ENCODE results near the gene MKNK2. TPM values are rescaled to one million over a fixed set of nuclear protein-coding genes. Genes with fewer than 3 reads are reported as not detected.

MKNK2 gene
- total RNA-seq, 2 donors from 2014 or later, result 99.6 to 126 TPM

Other genes starting within 250 kb of the MKNK2 start
- 1 to 10 TPM; 1.1 to 2.0 TPM for gene ATP8B3, start 239.0 kb downstream of the MKNK2 start, total RNA-seq
- gene REXO1, start 202.8 kb downstream of the MKNK2 start, total RNA-seq, result 10 to 100 TPM; 22.8 to 27.4 TPM
- gene KLF16, start 187.7 kb downstream of the MKNK2 start, total RNA-seq, result 10 to 100 TPM in 1 of 2 donors, 1 to 10 TPM in 1; 9.4 to 16.2 TPM
- 10 to 100 TPM; 49.9 to 51.4 TPM for gene ABHD17A, start 165.7 kb downstream of the MKNK2 start, total RNA-seq
- gene ADAT3, start 145.8 kb downstream of the MKNK2 start, total RNA-seq, result 1 to 10 TPM; 3.0 to 3.6 TPM
- 10 to 100 TPM; 35.6 to 36.6 TPM for gene SCAMP4, start 145.8 kb downstream of the MKNK2 start, total RNA-seq
- 10 to 100 TPM; 30.2 to 36.9 TPM for gene CSNK1G2, start 110.1 kb downstream of the MKNK2 start, total RNA-seq
- gene BTBD2, start 35.5 kb downstream of the MKNK2 start, total RNA-seq, result 10 to 100 TPM; 44.6 to 52.1 TPM
- 10 to 100 TPM; 55.8 to 57.1 TPM for gene MOB3A, start 45.1 kb upstream of the MKNK2 start, total RNA-seq
- 1 to 10 TPM in 1 of 2 donors, under 1 TPM in 1; 0.90 to 2.4 TPM for gene IZUMO4, start 45.7 kb upstream of the MKNK2 start, total RNA-seq
- gene AP3D1, start 100.3 kb upstream of the MKNK2 start, total RNA-seq, result 10 to 100 TPM; 73.9 to 93.3 TPM
- 10 to 100 TPM; 14.7 to 23.3 TPM for gene DOT1L, start 112.7 kb upstream of the MKNK2 start, total RNA-seq
- gene PLEKHJ1, start 185.1 kb upstream of the MKNK2 start, total RNA-seq, result 10 to 100 TPM; 24.3 to 27.6 TPM
- 10 to 100 TPM; 35.0 to 36.6 TPM for gene SF3A2, start 185.6 kb upstream of the MKNK2 start, total RNA-seq
- gene AMH, start 198.1 kb upstream of the MKNK2 start, total RNA-seq, result 1 to 10 TPM in 1 of 2 donors, under 1 TPM in 1; 0.46 to 1.1 TPM
- gene JSRP1, start 205.2 kb upstream of the MKNK2 start, total RNA-seq, result not detected
- 1 to 10 TPM in 1 of 2 donors, under 1 TPM in 1; 0.90 to 2.0 TPM for gene PEAK3, start 230.9 kb upstream of the MKNK2 start, total RNA-seq